Fibroblast of lung (primary cell): ENCODE data around the gene TEX2. TPM values are rescaled to one million over a fixed set of nuclear protein-coding genes. Genes with fewer than 3 reads are reported as not detected.

Experiments used
- DNase-seq, 2 donors: peaks; one replicate each; pipeline versions ENCODE4 v3.0.0 to v3.0.0-alpha.2; 2010; ENCODE audit warnings: low read depth in 2 of 2
- H2AFZ ChIP-seq: 2 replicates; pipeline ENCODE4 v1.5.1; 2012; ENCODE audit warnings: low read length, control low read depth, inconsistent platforms
- H3K27ac ChIP-seq: 2 replicates; pipeline ENCODE4 v1.5.1; 2011; ENCODE audit warnings: low read length, control low read depth; ENCODE audit not compliant: insufficient read depth
- H3K27me3 ChIP-seq: 2 replicates; pipeline ENCODE4 v1.5.1; 2011; ENCODE audit warnings: mild to moderate bottlenecking, low read length; ENCODE audit not compliant: control insufficient read depth, insufficient read depth
- H3K36me3 ChIP-seq: 2 replicates; pipeline ENCODE4 v1.5.1; 2011; ENCODE audit warnings: low read length; ENCODE audit not compliant: control insufficient read depth, insufficient read depth
- H3K4me1 ChIP-seq: 2 replicates; pipeline ENCODE4 v1.5.1; 2011; ENCODE audit warnings: low read length; ENCODE audit not compliant: control insufficient read depth, insufficient read depth; ENCODE audit errors: extremely low read depth
- H3K4me2 ChIP-seq: 2 replicates; pipeline ENCODE4 v1.5.1; 2011; ENCODE audit warnings: low read length, control low read depth; ENCODE audit not compliant: insufficient read depth; ENCODE audit errors: extremely low read depth
- H3K4me3 ChIP-seq, 4 experiments: fragments of 200-600 bp in 1 of 4; sonication (generic) in 1 of 4; replicated peaks in 1 of 4; 2 replicates each; pipeline ENCODE4 v1.5.1; 2011 to 2016; ENCODE audit warnings: low read length in 4 of 4, low read depth in 3 of 4, mild to moderate bottlenecking in 3 of 4, control low read depth in 2 of 4, inconsistent platforms in 1 of 4, mixed read lengths in 1 of 4; ENCODE audit not compliant: insufficient read depth in 1 of 4; ENCODE audit errors: control extremely low read depth in 1 of 4
- H3K79me2 ChIP-seq: 2 replicates; pipeline ENCODE4 v1.5.1; 2012; ENCODE audit warnings: mild to moderate bottlenecking, low read length, inconsistent platforms; ENCODE audit not compliant: control insufficient read depth, insufficient read depth
- H3K9ac ChIP-seq: 2 replicates; pipeline ENCODE4 v1.5.1; 2011; ENCODE audit warnings: mild to moderate bottlenecking, low read length, control low read depth; ENCODE audit not compliant: insufficient read depth
- H3K9me3 ChIP-seq: 2 replicates; pipeline ENCODE4 v1.5.1; 2012; ENCODE audit warnings: low read depth, low read length; ENCODE audit not compliant: control insufficient read depth, insufficient read depth
- H4K20me1 ChIP-seq: 2 replicates; pipeline ENCODE4 v1.5.1; 2011; ENCODE audit warnings: low read length; ENCODE audit not compliant: control insufficient read depth, insufficient read depth; ENCODE audit errors: extremely low read depth
- CTCF ChIP-seq, 2 donors: IDR thresholded peaks in 1 of 2; conservative IDR thresholded peaks in 1 of 2; 1 replicate in 1 of 2; 2 replicates in 1 of 2; pipeline ENCODE4 v1.5.1; 2011 to 2012; ENCODE audit warnings: low read length in 2 of 2, control low read depth in 1 of 2, inconsistent platforms in 1 of 2, low read depth in 1 of 2, mild to moderate bottlenecking in 1 of 2
- EZH2 ChIP-seq: IDR thresholded peaks from 2 replicates; pipeline ENCODE4 v1.5.1; 2012; ENCODE audit warnings: low read length, control low read depth, mild to moderate bottlenecking; ENCODE audit errors: missing control alignments
- polyA plus RNA-seq, 2 donors: library from polyadenylated mRNA; depleted of rRNA in 1 of 2; stranded (reverse) in 1 of 2; unstranded in 1 of 2; fragments of >200 nt; gene quantifications; 2 replicates each; pipeline ENCODE4 v1.2.1, GENCODE V29; 2011 to 2012; ENCODE audit warnings: missing spikeins in 1 of 2
- total RNA-seq: library from RNA; depleted of rRNA; stranded (reverse); fragments of >200 nt; gene quantifications from 2 replicates; pipeline ENCODE4 v1.2.1, GENCODE V29; 2014

Gene TEX2
- total and polyA plus RNA-seq, 2 donors (not counting 1 experiment from before 2014, with no cell fraction given) = 18.6 to 33.4 TPM

GRCh38 chr17:64162554-64162953, 100.5 kb downstream of the TEX2 start:
- TF ChIP-seq CTCF (conservative IDR thresholded peaks at IDR 0.05 in 1 of 2, IDR thresholded peaks at IDR 0.05 in 1 of 2; ENCODE audit: low read depth in 1 of 2, low read length in 2 of 2) = no peak
- TF ChIP-seq EZH2 = no peak
- Histone ChIP-seq H3K36me3 (no peaks in the 10 kb centered on the region), H3K27me3 (no peaks in the 10 kb centered on the region), H3K27ac (no peak overlapping the region), H3K4me2 (no peak overlapping the region), H2AFZ (no peak overlapping the region), H3K79me2 (no peaks in the 10 kb centered on the region), H3K9ac (no peak overlapping the region), H4K20me1 (no peaks in the 10 kb centered on the region), H3K9me3 (no peaks in the 10 kb centered on the region), H3K4me3 (no peak overlapping the region), H3K4me1 (no peaks in the 10 kb centered on the region)
- no peak for DNase-seq

- H3K36me3 ChIP-seq = no peaks in the 10 kb centered on the region
- DNase-seq = no peak
Measured at GRCh38 chr17:64161380-64162176, 101.5 kb downstream of the TEX2 start.

GRCh38 chr17:64160378-64160777, 102.7 kb downstream of the TEX2 start:
- H3K4me2 ChIP-seq = no peak overlapping the region

More at GRCh38 chr17:64161380-64162176, 101.5 kb downstream of the TEX2 start:
- Histone ChIP-seq H3K27me3 (no peaks in the 10 kb centered on the region), H3K9me3 (no peaks in the 10 kb centered on the region), H3K79me2 (no peaks in the 10 kb centered on the region), H3K4me2 (no peak overlapping the region), H2AFZ (no peak overlapping the region), H3K27ac (no peak overlapping the region), H4K20me1 (no peaks in the 10 kb centered on the region), H3K4me1 (no peaks in the 10 kb centered on the region), H3K9ac (no peak overlapping the region), H3K4me3 (no peak overlapping the region)
- no peak for TF ChIP-seq EZH2
- TF ChIP-seq CTCF (conservative IDR thresholded peaks at IDR 0.05 in 1 of 2, IDR thresholded peaks at IDR 0.05 in 1 of 2; ENCODE audit: low read depth in 1 of 2, low read length in 2 of 2) = no peak

More at GRCh38 chr17:64160378-64160777, 102.7 kb downstream of the TEX2 start:
- H3K4me3 ChIP-seq = no peak overlapping the region
- H2AFZ ChIP-seq = no peak overlapping the region
- DNase-seq = no peak
- H3K27me3 ChIP-seq = no peaks in the 10 kb centered on the region
- peaks cover 2% of the 10 kb centered on the region for H3K4me1 ChIP-seq
- TF ChIP-seq CTCF (conservative IDR thresholded peaks at IDR 0.05 in 1 of 2, IDR thresholded peaks at IDR 0.05 in 1 of 2; ENCODE audit: low read depth in 1 of 2, low read length in 2 of 2) = no peak
- TF ChIP-seq EZH2 = no peak
- no peak overlapping the region for H3K27ac ChIP-seq
- H3K9me3 ChIP-seq = no peaks in the 10 kb centered on the region
- no peaks in the 10 kb centered on the region for H4K20me1 ChIP-seq
- no peaks in the 10 kb centered on the region for H3K36me3 ChIP-seq
- no peak overlapping the region for H3K9ac ChIP-seq
- H3K79me2 ChIP-seq = no peaks in the 10 kb centered on the region
